B cell (primary cell): ENCODE data around the gene BMPR1A. TPM values are rescaled to one million over a fixed set of nuclear protein-coding genes. Genes with fewer than 3 reads are reported as not detected.

Experiments
- ATAC-seq: fragments of 200-7000 bp; cut with Tn5 transposase; one replicate; pipeline ENCODE4 v1.10.0; 2021; ENCODE audit warnings: low read depth, mild to moderate bottlenecking, moderate number of reproducible peaks, moderate library complexity
- CTCF ChIA-PET: fragments of 350-600 bp; sonication (Branson Sonifier 250); formaldehyde crosslinking; loops from one replicate; lab custom pipeline; 2021; ENCODE audit warnings: antibody characterized with exemption, inconsistent platforms; lab: Charles Lee
- POLR2A ChIA-PET: fragments of 350-600 bp; sonication (Branson Sonifier 250); formaldehyde crosslinking; loops from one replicate; lab custom pipeline; 2021; ENCODE audit warnings: antibody characterized with exemption; lab: Charles Lee
- DNase-seq: peaks from one replicate; pipeline ENCODE4 v3.0.0; 2013
- H2AFZ ChIP-seq: 2 replicates; pipeline ENCODE4 v1.6.1; 2012; ENCODE audit warnings: mild to moderate bottlenecking, low read depth, low read length; ENCODE audit not compliant: insufficient read depth, poor library complexity, severe bottlenecking
- H3K27ac ChIP-seq, 2 donors: 1 replicate in 1 of 2; 2 replicates in 1 of 2; pipeline ENCODE4 v1.5.1; 2012 to 2013; ENCODE audit warnings: low read length in 2 of 2, mild to moderate bottlenecking in 2 of 2, moderate library complexity in 1 of 2
- H3K27me3 ChIP-seq, 4 experiments: fragments of 200-600 bp in 1 of 4; sonication (generic) in 1 of 4; replicated peaks in 1 of 4; 1 replicate in 2 of 4; 2 replicates in 2 of 4; pipeline versions ENCODE4 v1.6.1 to v1.7.0; 2013 to 2016; ENCODE audit warnings: low read length in 3 of 4, mild to moderate bottlenecking in 2 of 4, mixed read lengths in 1 of 4, moderate library complexity in 1 of 4; ENCODE audit not compliant: insufficient read depth in 4 of 4, control insufficient read depth in 3 of 4; ENCODE audit errors: control extremely low read depth in 1 of 4
- H3K36me3 ChIP-seq, 2 experiments: replicated peaks in 1 of 2; 1 replicate in 1 of 2; 2 replicates in 1 of 2; pipeline versions ENCODE4 v1.6.1 to v1.7.1; 2013; ENCODE audit warnings: low read length in 1 of 2; ENCODE audit not compliant: insufficient read depth in 2 of 2, control insufficient read depth in 1 of 2; ENCODE audit errors: control extremely low read depth in 1 of 2, extremely low read depth in 1 of 2
- H3K4me1 ChIP-seq, 2 donors: fragments of 200-600 bp in 1 of 2; sonication (generic) in 1 of 2; 1 replicate in 1 of 2; 2 replicates in 1 of 2; pipeline versions ENCODE4 v1.5.1 to v1.6.1; 2013 to 2017; ENCODE audit warnings: low read length in 2 of 2; ENCODE audit not compliant: control insufficient read depth in 2 of 2, insufficient read depth in 2 of 2
- H3K4me2 ChIP-seq: replicated peaks from 2 replicates; pipeline ENCODE3; 2012; ENCODE audit warnings: mild to moderate bottlenecking, low read depth, low read length; ENCODE audit not compliant: poor library complexity, severe bottlenecking
- H3K4me3 ChIP-seq, 5 experiments: fragments of 200-600 bp in 1 of 5; sonication (generic) in 1 of 5; 1 replicate in 3 of 5; 2 replicates in 2 of 5; pipeline versions ENCODE4 v1.5.1 to v1.7.0; 2011 to 2016; ENCODE audit warnings: low read length in 4 of 5, mild to moderate bottlenecking in 4 of 5, low read depth in 2 of 5, control low read depth in 1 of 5, moderate library complexity in 1 of 5; ENCODE audit not compliant: insufficient read depth in 1 of 5; ENCODE audit errors: control extremely low read depth in 1 of 5, extremely low read depth in 1 of 5
- H3K79me2 ChIP-seq: fragments of 200-600 bp; sonication (generic); one replicate; pipeline ENCODE4 v1.6.0; 2016; ENCODE audit warnings: low read length; ENCODE audit not compliant: control insufficient read depth, insufficient read depth
- H3K9ac ChIP-seq: fragments of 200-600 bp; sonication (generic); 2 replicates; pipeline ENCODE4 v1.6.1; 2017; ENCODE audit warnings: mild to moderate bottlenecking, low read length, moderate library complexity
- H3K9me3 ChIP-seq, 3 donors: one replicate each; pipeline versions ENCODE4 v1.6.1 to v1.7.1; 2013; ENCODE audit warnings: low read length in 2 of 3; ENCODE audit not compliant: control insufficient read depth in 2 of 3, insufficient read depth in 1 of 3; ENCODE audit errors: control extremely low read depth in 1 of 3
- H4K20me1 ChIP-seq: 2 replicates; pipeline ENCODE4 v1.6.0; 2012; ENCODE audit warnings: mild to moderate bottlenecking, low read length; ENCODE audit not compliant: insufficient read depth, control insufficient read depth, poor library complexity, severe bottlenecking
- H3K27ac Mint-ChIP-seq: one replicate; pipeline ENCODE4 v1.8.0; 2021; ENCODE audit warnings: mixed read lengths
- H3K27me3 Mint-ChIP-seq: one replicate; pipeline ENCODE4 v1.8.0; 2021; ENCODE audit warnings: mixed read lengths
- H3K4me1 Mint-ChIP-seq: one replicate; pipeline ENCODE4 v1.8.0; 2021; ENCODE audit warnings: mixed read lengths
- H3K4me3 Mint-ChIP-seq: one replicate; pipeline ENCODE4 v1.8.0; 2021; ENCODE audit warnings: mixed read lengths
- H3K9me3 Mint-ChIP-seq: one replicate; pipeline ENCODE4 v1.8.0; 2022; ENCODE audit warnings: mixed read lengths; ENCODE audit not compliant: insufficient read depth
- CTCF ChIP-seq: fragments of 200-600 bp; IDR thresholded peaks from one replicate; pipeline ENCODE4 v1.8.0; 2022; ENCODE audit warnings: antibody characterized with exemption, mild to moderate bottlenecking
- EZH2 ChIP-seq: IDR thresholded peaks from 2 replicates; pipeline ENCODE4 v1.6.1; 2012; ENCODE audit warnings: borderline replicate concordance, low read depth, mild to moderate bottlenecking, moderate library complexity, low read length; ENCODE audit not compliant: insufficient read depth, poor library complexity, severe bottlenecking
- WGBS: methylation state at CpG from one replicate; pipeline ENCODE4 v1.1.5; 2013; ENCODE audit warnings: missing lambda C conversion rate; ENCODE audit not compliant: insufficient coverage; 5-methylcytosine and 5-hydroxymethylcytosine counted together
- intact Hi-C: fragments of 100-400 bp; cut with micrococcal nuclease; formaldehyde crosslinking; loops from one replicate; pipeline ENCODE4 v1.10.0; 2022
- polyA plus RNA-seq: library from polyadenylated mRNA; depleted of rRNA; stranded (reverse); fragments of >200 nt; gene quantifications from 2 replicates; pipeline ENCODE4 v1.2.3, GENCODE V29; 2012
- total RNA-seq, 2 donors: library from RNA; stranded (reverse); fragments of 120-200 nt in 1 of 2; gene quantifications; 1 replicate in 1 of 2; 2 replicates in 1 of 2; pipeline versions ENCODE4 v1.2.3 to v1.2.4, GENCODE V29; 2013 to 2022

BMPR1A gene
- total and polyA plus RNA-seq, 2 donors (not counting 1 experiment from before 2014, with no cell fraction given): 1.9 to 15.1 TPM

DNA sequence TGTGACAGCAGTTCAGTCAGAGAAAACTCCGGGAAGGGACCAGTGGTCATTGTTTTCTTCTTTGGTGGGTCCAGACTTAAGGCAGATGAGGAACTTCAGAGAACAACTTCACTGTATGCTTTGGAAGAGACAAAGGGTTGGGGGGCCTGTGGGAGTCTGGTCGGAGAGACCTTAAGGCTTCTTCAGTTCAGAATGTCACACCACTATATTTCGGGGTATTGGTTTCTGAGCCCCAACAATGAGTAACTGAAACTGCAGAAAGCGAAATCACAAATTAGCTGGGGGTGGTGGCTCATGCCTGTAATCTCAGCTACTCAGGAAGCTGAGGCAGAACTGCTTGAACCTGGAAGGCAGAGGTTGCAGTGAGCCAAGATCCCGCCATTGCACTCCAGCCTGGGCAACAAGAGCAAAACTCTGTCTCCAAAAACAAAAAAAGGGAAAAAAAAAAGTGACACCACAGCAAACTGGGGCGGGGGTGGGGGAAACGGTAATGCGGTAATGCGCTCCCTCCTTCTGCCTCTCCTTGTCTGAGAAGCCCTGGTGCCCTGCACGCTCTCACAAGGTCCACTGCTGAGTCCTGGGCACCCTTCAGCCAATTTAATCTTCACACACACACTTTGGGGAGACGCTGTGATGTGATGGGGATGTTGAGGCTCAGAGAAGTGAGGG, 209.7 kb downstream of the BMPR1A start:
- no peak overlapping the region for H3K27ac ChIP-seq

More for the DNA sequence above, 209.7 kb downstream of the BMPR1A start:
- Histone ChIP-seq H3K36me3 (no peaks in the 10 kb centered on the region), H2AFZ (peak overlapping the region; percentile 59), H3K4me3 (peak overlapping the region in 2 of 5 experiments; percentile 23 to 33), H3K9me3 (peaks cover 0 to 12% (median 0%) of the 10 kb centered on the region in 3 donors), H3K79me2 (no peaks in the 10 kb centered on the region), H4K20me1 (no peaks in the 10 kb centered on the region), H3K4me1 (peaks cover 24 to 50% of the 10 kb centered on the region in 2 donors), H3K27me3 (peaks cover 0 to 33% (median 15%) of the 10 kb centered on the region in 4 experiments), H3K4me2 (peak overlapping the region; percentile 59), H3K9ac (peak overlapping the region; percentile 25)
- Mint-ChIP-seq H3K4me3 (peak overlapping the region; percentile 75), H3K27me3 (peaks cover 7% of the 10 kb centered on the region), H3K27ac (peak overlapping the region; percentile 50), H3K4me1 (peaks cover 32% of the 10 kb centered on the region), H3K9me3 (no peaks in the 10 kb centered on the region)
- CTCF ChIA-PET: interaction anchor here (0.6 to 1.9 kb wide), 8 partner anchors 20 to 386 kb away, joined by 3 to 6 read pairs (median 4); no protein-coding TSS in a partner anchor
- ATAC-seq (no peak), DNase-seq (no peak)
- intact Hi-C loops: loop anchor here (1.0 kb wide), 2 partner anchors 27 to 255 kb away; no protein-coding TSS in a partner anchor
- TF ChIP-seq EZH2 (no peak), CTCF (no peak)
- 30% methylated on average over 2 of the region's 11 CpGs for WGBS
- POLR2A ChIA-PET: no interaction called here
